Upper lobe of left lung (tissue), 6 donors: ENCODE data around the gene CDH13. TPM values are rescaled to one million over a fixed set of nuclear protein-coding genes. Genes with fewer than 3 reads are reported as not detected.

Experiments used
- ATAC-seq, 2 donors: fragments of 200-7000 bp; cut with Tn5 transposase; one replicate each; pipeline ENCODE4 v1.9.1; 2022; ENCODE audit warnings: mild to moderate bottlenecking in 2 of 2, moderate library complexity in 2 of 2; ENCODE audit not compliant: low FRiP score in 2 of 2
- DNase-seq, 2 donors: peaks; one replicate each; pipeline ENCODE4 v3.0.0-alpha.2; 2019 to 2020
- H3K27ac ChIP-seq, 4 donors: fragments of 200-600 bp; sonication (generic); one replicate each; pipeline ENCODE4 v1.5.1; 2016 to 2019
- H3K27me3 ChIP-seq, 4 donors: fragments of 200-600 bp; sonication (generic); one replicate each; pipeline ENCODE4 v1.5.1; 2017 to 2019
- H3K36me3 ChIP-seq, 4 donors: fragments of 200-600 bp; sonication (generic); one replicate each; pipeline ENCODE4 v1.5.1; 2016 to 2019
- H3K4me1 ChIP-seq, 4 donors: fragments of 200-600 bp; sonication (generic); one replicate each; pipeline ENCODE4 v1.5.1; 2018 to 2019
- H3K4me3 ChIP-seq, 4 donors: fragments of 200-600 bp; sonication (generic); one replicate each; pipeline ENCODE4 v1.5.1; 2017 to 2019; ENCODE audit warnings: mild to moderate bottlenecking in 2 of 4, moderate library complexity in 1 of 4
- H3K9me3 ChIP-seq, 4 donors: fragments of 200-600 bp; sonication (generic); one replicate each; pipeline ENCODE4 v1.5.1; 2018 to 2019
- CTCF ChIP-seq, 6 experiments: fragments of 450-650 bp in 4 of 6; fragments of 200-600 bp in 2 of 6; sonication (generic) in 2 of 6; IDR thresholded peaks; one replicate each; pipeline ENCODE4 v1.5.1; 2016 to 2019; ENCODE audit warnings: antibody characterized with exemption in 6 of 6
- EP300 ChIP-seq, 4 donors: sonication (generic); formaldehyde crosslinking; IDR thresholded peaks; one replicate each; pipeline ENCODE4 v1.5.1; 2017; ENCODE audit warnings: antibody characterized with exemption in 4 of 4, control low read depth in 2 of 4
- POLR2A ChIP-seq, 4 donors: fragments of 450-650 bp; IDR thresholded peaks; one replicate each; pipeline ENCODE4 v1.5.1; 2016 to 2017; ENCODE audit warnings: antibody characterized with exemption in 4 of 4, mild to moderate bottlenecking in 2 of 4
- POLR2AphosphoS5 ChIP-seq, 2 donors: sonication (generic); formaldehyde crosslinking; IDR thresholded peaks; one replicate each; pipeline ENCODE4 v1.5.1; 2017; ENCODE audit warnings: antibody characterized with exemption in 2 of 2
- WGBS, 2 donors: methylation state at CpG; one replicate each; pipeline ENCODE4 v1.1.5; 2017 to 2018; 5-methylcytosine and 5-hydroxymethylcytosine counted together
- total RNA-seq, 6 donors: library from RNA; depleted of rRNA in 4 of 6; stranded (reverse); fragments of >200 nt in 4 of 6; gene quantifications; one replicate each; pipeline versions ENCODE4 v1.1.0 to v1.2.1, GENCODE V29; 2016 to 2021
- donor health status: DM: no; HTN: no; CAD: no; lungs with moderate emphysema.
- donor health status: DM: no; HTN: yes; CAD: no; lungs with severe emphysema.

CDH13 gene
- total RNA-seq, 6 donors from 2014 or later: 11.3 to 39.8 (median 19.9) TPM

- 66 to 90% methylated on average over 4 of the region's 4 CpGs for WGBS, 2 donors
- no peaks in the 10 kb centered on the region for H3K4me1 ChIP-seq
- no peaks in the 10 kb centered on the region for H3K27me3 ChIP-seq
- DNase-seq: no peak
- H3K9me3 ChIP-seq: no peaks in the 10 kb centered on the region
- TF ChIP-seq CTCF (IDR thresholded peaks at IDR 0.05) (no peak), POLR2AphosphoS5 (IDR thresholded peaks at IDR 0.05) (no peak), EP300 (IDR thresholded peaks at IDR 0.05) (no peak), POLR2A (IDR thresholded peaks at IDR 0.05) (no peak)
- ATAC-seq: no peak
- H3K4me3 ChIP-seq: no peak overlapping the region
- no peaks in the 10 kb centered on the region for H3K36me3 ChIP-seq
- H3K27ac ChIP-seq: no peak overlapping the region
Measured at GRCh38 chr16:83720981-83721380, 1094.2 kb downstream of the CDH13 start.

GRCh38 chr16:83721676-83722075 lies 1094.9 kb downstream of the CDH13 start:
- no peaks in the 10 kb centered on the region for H3K9me3 ChIP-seq
- no peaks in the 10 kb centered on the region for H3K4me1 ChIP-seq
- H3K27me3 ChIP-seq: no peaks in the 10 kb centered on the region
- DNase-seq (no peak), ATAC-seq (no peak)
- no peak overlapping the region for H3K27ac ChIP-seq
- TF ChIP-seq CTCF (IDR thresholded peaks at IDR 0.05): no peak
- no peak for TF ChIP-seq POLR2A (IDR thresholded peaks at IDR 0.05)
- no peak for TF ChIP-seq POLR2AphosphoS5 (IDR thresholded peaks at IDR 0.05)
- no peak for TF ChIP-seq EP300 (IDR thresholded peaks at IDR 0.05)
- H3K36me3 ChIP-seq: no peaks in the 10 kb centered on the region
- H3K4me3 ChIP-seq: no peak overlapping the region
- WGBS, 2 donors: 66 to 76% methylated on average over 3 of the region's 3 CpGs

GRCh38 chr16:83722456-83723183 lies 1095.9 kb downstream of the CDH13 start:
- TF ChIP-seq CTCF (IDR thresholded peaks at IDR 0.05) (no peak), POLR2AphosphoS5 (IDR thresholded peaks at IDR 0.05) (no peak), POLR2A (IDR thresholded peaks at IDR 0.05) (no peak), EP300 (IDR thresholded peaks at IDR 0.05) (no peak)
- Histone ChIP-seq H3K4me3 (no peak overlapping the region), H3K27me3 (no peaks in the 10 kb centered on the region), H3K9me3 (no peaks in the 10 kb centered on the region), H3K36me3 (no peaks in the 10 kb centered on the region), H3K27ac (no peak overlapping the region), H3K4me1 (no peaks in the 10 kb centered on the region)
- ATAC-seq (no peak), DNase-seq (no peak)
- WGBS, 2 donors: 62 to 69% methylated on average over 6 of the region's 6 CpGs

- no peak overlapping the region for H3K4me3 ChIP-seq
- H3K36me3 ChIP-seq: no peaks in the 10 kb centered on the region
- ATAC-seq (no peak), DNase-seq (no peak)
- TF ChIP-seq CTCF (IDR thresholded peaks at IDR 0.05): no peak
- 77 to 82% methylated on average over 3 of the region's 3 CpGs for WGBS, 2 donors
- H3K9me3 ChIP-seq: no peaks in the 10 kb centered on the region
- H3K4me1 ChIP-seq: no peaks in the 10 kb centered on the region
- no peaks in the 10 kb centered on the region for H3K27me3 ChIP-seq
- H3K27ac ChIP-seq: no peak overlapping the region
Measured at GRCh38 chr16:83723244-83723643, 1096.5 kb downstream of the CDH13 start.

- no peak overlapping the region for H3K4me3 ChIP-seq
- DNase-seq: no peak
- H3K27me3 ChIP-seq: no peaks in the 10 kb centered on the region
- ATAC-seq: no peak
- no peak overlapping the region for H3K27ac ChIP-seq
- no peaks in the 10 kb centered on the region for H3K9me3 ChIP-seq
- TF ChIP-seq CTCF (IDR thresholded peaks at IDR 0.05) (no peak), POLR2AphosphoS5 (IDR thresholded peaks at IDR 0.05) (no peak), POLR2A (IDR thresholded peaks at IDR 0.05) (no peak), EP300 (IDR thresholded peaks at IDR 0.05) (no peak)
- H3K36me3 ChIP-seq: no peaks in the 10 kb centered on the region
- H3K4me1 ChIP-seq: no peaks in the 10 kb centered on the region
- 68 to 81% methylated on average over 2 of the region's 2 CpGs for WGBS, 2 donors
Measured at GRCh38 chr16:83723901-83724300, 1097.1 kb downstream of the CDH13 start.
